AG10803 (cell line): Measurements from ENCODE around the gene N4BP2L1.

Experiments used
- DNase-seq: peaks from one replicate; pipeline ENCODE4 v3.0.0; 2010; ENCODE audit warnings: low read depth
- H3K4me3 ChIP-seq: 2 replicates; pipeline ENCODE4 v1.5.1; 2011; ENCODE audit warnings: mild to moderate bottlenecking, low read length, control low read depth
- TF ChIP-seq, protein P1 (sequence below): conservative IDR thresholded peaks from 2 replicates; pipeline ENCODE4 v1.5.1; 2011; ENCODE audit warnings: mild to moderate bottlenecking, low read length, control low read depth, inconsistent platforms

Gene N4BP2L1

DNA sequence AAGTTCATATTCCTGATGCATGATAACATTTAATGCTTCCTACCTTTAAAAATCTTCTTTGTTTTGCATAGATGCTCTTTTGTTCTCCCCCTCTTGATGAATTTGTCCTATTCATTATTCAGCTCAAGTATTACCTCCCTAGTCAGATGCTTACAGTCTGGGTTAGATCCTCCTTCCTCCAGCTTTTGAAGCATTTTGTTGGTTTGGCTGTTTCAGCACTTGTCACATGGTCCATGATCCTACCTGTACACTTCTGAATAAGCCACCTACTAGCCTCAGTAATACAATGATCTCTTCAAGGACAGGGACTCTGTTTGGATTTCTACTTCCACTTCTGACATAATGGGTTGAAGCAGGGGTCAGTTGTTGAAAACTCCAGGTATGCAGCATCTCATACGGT is 37.4 kb downstream of the N4BP2L1 start:
- no peak for DNase-seq
- TF ChIP-seq, protein P1, sequence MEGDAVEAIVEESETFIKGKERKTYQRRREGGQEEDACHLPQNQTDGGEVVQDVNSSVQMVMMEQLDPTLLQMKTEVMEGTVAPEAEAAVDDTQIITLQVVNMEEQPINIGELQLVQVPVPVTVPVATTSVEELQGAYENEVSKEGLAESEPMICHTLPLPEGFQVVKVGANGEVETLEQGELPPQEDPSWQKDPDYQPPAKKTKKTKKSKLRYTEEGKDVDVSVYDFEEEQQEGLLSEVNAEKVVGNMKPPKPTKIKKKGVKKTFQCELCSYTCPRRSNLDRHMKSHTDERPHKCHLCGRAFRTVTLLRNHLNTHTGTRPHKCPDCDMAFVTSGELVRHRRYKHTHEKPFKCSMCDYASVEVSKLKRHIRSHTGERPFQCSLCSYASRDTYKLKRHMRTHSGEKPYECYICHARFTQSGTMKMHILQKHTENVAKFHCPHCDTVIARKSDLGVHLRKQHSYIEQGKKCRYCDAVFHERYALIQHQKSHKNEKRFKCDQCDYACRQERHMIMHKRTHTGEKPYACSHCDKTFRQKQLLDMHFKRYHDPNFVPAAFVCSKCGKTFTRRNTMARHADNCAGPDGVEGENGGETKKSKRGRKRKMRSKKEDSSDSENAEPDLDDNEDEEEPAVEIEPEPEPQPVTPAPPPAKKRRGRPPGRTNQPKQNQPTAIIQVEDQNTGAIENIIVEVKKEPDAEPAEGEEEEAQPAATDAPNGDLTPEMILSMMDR, result no peak
- H3K4me3 ChIP-seq, result no peak overlapping the region

DNA sequence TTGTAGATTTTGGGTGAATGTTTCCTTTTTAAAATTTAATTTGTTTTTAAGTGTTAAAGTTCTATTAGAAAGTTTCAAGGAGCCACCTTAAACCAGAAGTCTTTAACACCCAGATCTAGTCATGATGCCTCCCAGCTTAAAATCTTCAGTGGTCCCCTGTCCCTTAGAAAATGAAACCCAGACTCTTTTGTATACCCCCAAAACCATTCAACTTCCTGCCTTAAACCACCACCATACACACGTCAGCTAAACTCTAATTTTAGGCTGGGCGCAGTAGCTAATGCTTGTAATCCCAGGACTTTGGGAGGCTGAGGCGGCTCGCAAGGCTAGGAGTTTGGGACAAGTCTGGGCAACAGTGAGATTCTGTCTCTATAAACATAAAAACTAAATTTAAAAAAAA is 37.9 kb downstream of the N4BP2L1 start:
- H3K4me3 ChIP-seq, result no peak overlapping the region
- no peak for DNase-seq
- TF ChIP-seq, protein P1, result no peak

DNA sequence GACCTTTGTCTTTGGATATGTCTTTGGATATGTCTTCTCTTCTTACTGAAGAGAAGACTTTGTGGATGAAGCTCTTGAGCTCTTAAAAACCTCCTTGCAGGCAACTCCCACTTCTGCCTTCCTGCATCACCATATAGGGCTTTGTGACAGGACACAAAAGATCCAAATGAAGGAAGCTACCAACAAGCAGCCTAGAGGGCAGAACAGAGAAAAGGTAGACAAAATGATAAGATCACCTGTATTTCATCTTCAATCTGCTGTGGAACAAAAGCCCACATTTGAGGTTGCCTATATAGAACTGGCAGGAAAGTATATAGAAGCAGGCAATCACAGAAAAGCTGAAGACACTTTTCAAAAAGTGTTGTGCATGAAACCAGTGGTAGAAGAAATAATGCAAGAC is 42.5 kb downstream of the N4BP2L1 start:
- no peak for DNase-seq
- no peak overlapping the region for H3K4me3 ChIP-seq

DNA sequence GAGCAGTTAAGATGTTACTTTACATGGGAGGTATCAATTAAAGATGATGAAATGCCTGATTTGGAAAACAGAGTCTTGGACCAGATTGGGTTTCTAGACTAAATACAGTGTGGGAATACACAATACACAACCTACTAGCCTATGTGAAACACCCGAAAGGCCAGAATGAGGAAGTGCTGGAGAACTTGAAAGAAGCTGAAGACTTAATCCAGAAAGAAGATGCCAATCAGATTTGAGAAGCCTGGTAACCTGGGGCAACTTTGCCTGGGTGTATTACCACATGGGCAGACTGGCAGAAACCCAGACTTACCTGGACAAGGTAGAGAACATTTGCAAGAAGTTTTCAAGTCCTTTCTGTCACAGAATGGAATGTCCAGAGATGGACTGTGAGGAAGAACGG is 43.2 kb downstream of the N4BP2L1 start:
- H3K4me3 ChIP-seq, result no peak overlapping the region
- TF ChIP-seq, protein P1, result no peak
- DNase-seq, result no peak

More for the DNA sequence above, 42.5 kb downstream of the N4BP2L1 start:
- TF ChIP-seq, protein P1, result no peak

DNA sequence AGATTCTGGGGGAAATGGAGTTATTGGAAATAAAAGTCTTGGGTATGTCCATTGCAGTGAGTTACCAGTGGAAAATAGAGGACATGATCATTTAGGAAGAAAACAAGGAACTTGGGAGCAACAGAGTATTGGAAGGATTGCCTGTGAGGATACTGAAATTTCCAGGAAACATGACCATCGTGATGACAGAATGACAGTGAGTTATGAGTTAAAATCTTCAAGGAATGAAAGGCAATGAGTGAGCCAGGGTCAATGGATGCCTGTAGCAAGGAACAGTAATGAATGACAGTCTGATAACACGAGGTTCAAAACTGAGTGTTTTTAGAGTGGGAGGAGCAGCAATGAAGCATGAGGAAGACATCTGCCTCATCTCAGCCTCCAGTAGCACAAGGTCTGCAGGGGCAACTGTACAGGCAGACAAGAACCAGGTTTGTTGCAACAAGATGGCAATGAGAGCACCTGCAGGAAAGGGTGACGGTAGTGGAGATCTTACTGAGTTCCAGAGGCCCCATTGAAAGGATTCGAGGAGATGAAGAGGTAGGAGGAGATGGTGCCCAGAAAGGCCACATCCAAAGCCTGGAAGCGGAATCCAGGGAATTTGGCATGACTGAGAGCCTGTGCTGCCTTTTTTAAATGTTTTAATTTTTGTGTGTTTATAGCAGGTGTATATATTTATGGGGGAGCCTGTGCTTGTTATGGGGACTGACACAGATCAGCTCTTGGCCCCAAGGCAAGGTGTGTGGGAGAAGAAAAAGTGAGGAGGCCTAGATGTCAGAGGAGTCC is 43.9 kb downstream of the N4BP2L1 start:
- TF ChIP-seq, protein P1, result no peak
- DNase-seq, result no peak
- no peak overlapping the region for H3K4me3 ChIP-seq

DNA sequence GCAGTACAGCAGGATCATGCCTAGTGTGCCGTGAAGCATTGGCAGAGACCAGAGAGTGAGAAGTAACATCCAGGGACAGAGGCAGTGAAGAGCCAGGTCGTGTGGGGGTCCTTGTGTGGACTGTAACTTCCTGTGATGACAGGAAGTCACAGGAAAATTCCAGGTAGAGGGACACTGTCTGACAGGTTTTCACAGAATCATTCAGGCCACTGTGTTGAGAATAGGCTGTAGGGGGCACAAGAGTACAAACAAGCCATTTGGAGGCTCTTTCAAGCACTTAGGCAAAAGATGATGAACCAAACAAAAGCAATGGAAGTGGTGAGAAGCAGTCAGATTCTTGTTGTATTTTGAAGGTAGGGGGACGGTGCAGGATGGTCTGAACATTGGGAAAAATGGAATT is 46.4 kb downstream of the N4BP2L1 start:
- H3K4me3 ChIP-seq, result no peak overlapping the region
- DNase-seq, result peak; percentile 33
- TF ChIP-seq, protein P1, result peak; percentile 67

DNA sequence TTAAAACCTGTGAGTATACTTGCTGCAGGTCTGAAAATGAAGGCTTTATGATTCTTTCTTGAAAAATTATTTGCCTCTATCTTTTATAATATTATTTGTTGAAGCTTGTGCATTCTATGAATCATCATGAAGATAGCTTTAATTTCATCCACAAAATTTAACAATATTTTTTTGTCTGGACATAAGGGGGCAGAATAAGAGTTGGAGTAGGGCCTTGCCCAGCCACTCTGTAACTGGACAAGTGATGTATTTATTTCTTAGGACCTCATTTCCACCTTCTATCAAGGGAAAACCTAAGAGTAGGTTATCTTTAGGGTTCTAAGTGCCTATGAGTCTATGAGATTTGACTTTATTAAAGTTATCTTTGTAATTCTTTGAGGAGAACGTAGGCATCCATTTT is 49.9 kb downstream of the N4BP2L1 start:
- TF ChIP-seq, protein P1, result no peak
- H3K4me3 ChIP-seq, result no peak overlapping the region

More for the DNA sequence above, 49.9 kb downstream of the N4BP2L1 start:
- no peak for DNase-seq
